ENCODE measurements around the gene PRDM7. TPM values are rescaled to one million over a fixed set of nuclear protein-coding genes. Genes with fewer than 3 reads are reported as not detected.

Gene PRDM7
- total RNA-seq, 1 experiment from 2014 or later, result not detected

GRCh38 chr16:90031931-90032673 lies 45.0 kb downstream of the PRDM7 start:
- Histone ChIP-seq H3K18ac (ENCODE audit: insufficient read length, low read depth, low read length) (no peak overlapping the region), H3K9ac (ENCODE audit: extremely low read depth, insufficient read length, low read length) (no peak overlapping the region), H2BK12ac (ENCODE audit: insufficient read length, low read depth, low read length) (no peak overlapping the region), H2AK5ac (ENCODE audit: insufficient read length, low read length) (no peak overlapping the region), H2AFZ (ENCODE audit: low read length) (no peak overlapping the region), H2BK5ac (ENCODE audit: insufficient read length, low read length) (no peak overlapping the region), H2BK120ac (ENCODE audit: low read depth, low read length, poor library complexity, severe bottlenecking) (no peak overlapping the region), H2BK20ac (ENCODE audit: low read depth, low read length, poor library complexity, severe bottlenecking) (no peak overlapping the region), H3K56ac (ENCODE audit: insufficient read length, low read depth, low read length) (no peak overlapping the region), H4K91ac (ENCODE audit: insufficient read length, low read depth, low read length) (no peak overlapping the region), H3K27me3 (ENCODE audit: insufficient read depth, low read length) (no peaks in the 10 kb centered on the region), H3T11ph (ENCODE audit: low read length) (no peak overlapping the region), H3K23me2 (ENCODE audit: insufficient read length, low read depth, low read length, poor library complexity, severe bottlenecking) (no peaks in the 10 kb centered on the region), H3K4me2 (ENCODE audit: insufficient read depth, insufficient read length, low read length) (no peak overlapping the region), H3K23ac (ENCODE audit: insufficient read length, low read depth, low read length) (no peak overlapping the region), H3K27ac (ENCODE audit: insufficient read length, low read depth, low read length) (no peak overlapping the region), H3K9me3 (ENCODE audit: control insufficient read depth, low read depth, low read length) (no peaks in the 10 kb centered on the region), H4K8ac (replicated peaks; ENCODE audit: insufficient read length, low read depth, low read length) (no peak overlapping the region), H3K4ac (ENCODE audit: low read depth, low read length) (no peak overlapping the region), H4K5ac (ENCODE audit: insufficient read length, low read depth, low read length) (no peak overlapping the region), H3K79me1 (ENCODE audit: insufficient read depth, low read depth, low read length, poor library complexity, severe bottlenecking) (no peaks in the 10 kb centered on the region), H3K79me2 (ENCODE audit: insufficient read depth, low read length) (no peaks in the 10 kb centered on the region), H3K4me1 (ENCODE audit: insufficient read depth, low read length) (peaks cover 2% of the 10 kb centered on the region; the same call in 1 of the 2 replicates), H4K20me1 (ENCODE audit: control insufficient read depth, insufficient read depth, insufficient read length) (no peaks in the 10 kb centered on the region), H3K14ac (ENCODE audit: insufficient read depth, low read length) (no peak overlapping the region), H2BK15ac (ENCODE audit: low read depth, low read length) (no peak overlapping the region)
- WGBS (ENCODE audit: extremely low coverage, insufficient read length, low lambda C conversion rate), result no CpG with 5 or more reads among the region's 9 CpGs
- TF ChIP-seq CTCF (conservative IDR thresholded peaks at IDR 0.05), result no peak
- DNase-seq, result no peak
- no peak overlapping the region for H3K4me3 Mint-ChIP-seq
- no peak overlapping the region for H3K27ac Mint-ChIP-seq
- H3K27me3 Mint-ChIP-seq (ENCODE audit: low read depth), result no peaks in the 10 kb centered on the region
- H3K9me3 Mint-ChIP-seq, result no peaks in the 10 kb centered on the region
- peaks cover 19 to 50% (median 45%) of the 10 kb centered on the region in 3 experiments for H3K36me3 Mint-ChIP-seq (ENCODE audit: insufficient read depth in 1 of 3, low read depth in 3 of 3)
- H3K4me1 Mint-ChIP-seq, result peaks cover 27 to 34% of the 10 kb centered on the region in 2 experiments

Measured in H9 (cell line).